ENCODE results near the gene SELENOP.

Gene SELENOP

DNA sequence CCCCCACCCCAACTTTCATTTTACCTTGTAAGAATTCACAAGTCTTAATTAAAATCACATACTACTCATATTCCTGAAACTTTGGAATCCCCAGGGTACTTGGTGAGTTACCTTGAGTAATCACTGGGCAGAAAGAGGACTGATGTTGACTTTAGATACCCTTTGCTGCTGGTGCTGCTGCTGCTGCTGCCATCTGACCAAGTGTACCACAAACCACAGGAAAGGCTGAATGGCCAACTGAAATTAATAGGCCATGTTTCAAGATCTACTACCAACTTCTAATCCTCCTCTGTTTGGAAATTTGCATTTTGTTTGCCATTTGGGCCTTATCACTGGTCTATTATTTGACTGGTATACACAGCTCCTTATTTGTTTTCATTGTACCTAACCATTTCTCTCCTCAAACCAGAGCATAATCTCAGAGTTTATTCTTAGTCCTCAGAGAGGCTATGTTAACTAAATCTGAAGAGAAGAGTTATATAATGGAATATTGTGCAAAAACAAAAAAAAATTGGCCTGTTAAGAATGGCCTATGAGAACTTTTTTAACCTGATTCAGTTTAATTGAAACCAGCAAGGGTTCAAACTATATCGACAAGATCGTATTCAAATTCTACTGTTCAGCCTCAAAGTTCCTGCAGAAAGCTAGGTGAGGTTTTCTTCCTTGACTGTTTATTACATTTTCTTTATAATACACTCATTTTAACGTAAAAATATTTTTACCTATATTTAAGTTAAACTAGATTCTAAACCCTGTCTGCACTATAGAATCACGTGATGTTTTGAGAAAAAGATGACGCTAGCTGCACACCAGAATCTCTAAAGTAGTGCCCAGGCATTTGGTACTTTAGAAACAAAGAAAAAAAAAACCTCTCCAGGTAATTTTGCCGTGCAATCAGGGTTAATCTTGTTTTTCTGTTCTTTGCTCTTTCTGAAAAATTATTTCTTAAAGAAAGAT is 13.1 kb downstream of the SELENOP start:
- Histone ChIP-seq H3F3A (ENCODE audit: insufficient read depth) (no peaks in the 10 kb centered on the region), H2AFZ (ENCODE audit: low read depth, low read length, severe bottlenecking) (no peak overlapping the region), H3K9me3 (ENCODE audit: insufficient read depth, low read length) (no peaks in the 10 kb centered on the region), H3K4me3 (ENCODE audit: insufficient read depth, low read length, poor library complexity, severe bottlenecking) (no peak overlapping the region), H3K27me3 (ENCODE audit: low read length) (no peaks in the 10 kb centered on the region), H3K36me3 (ENCODE audit: low read length) (no peaks in the 10 kb centered on the region), H3K79me2 (ENCODE audit: insufficient read depth, low read length) (no peaks in the 10 kb centered on the region), H3K4me2 (ENCODE audit: low read depth, low read length, poor library complexity, severe bottlenecking) (no peak overlapping the region), H3K27ac (ENCODE audit: low read depth, low read length) (no peak overlapping the region), H3K9ac (ENCODE audit: low read length) (no peak overlapping the region), H3K9me2 (replicated peaks; ENCODE audit: insufficient read depth, low read length) (no peaks in the 10 kb centered on the region), H4K20me1 (ENCODE audit: low read depth, low read length) (no peaks in the 10 kb centered on the region)
- no peak for TF ChIP-seq EZH2phosphoT487 (conservative IDR thresholded peaks at IDR 0.05; ENCODE audit: low read length)
- TF ChIP-seq, protein P1, sequence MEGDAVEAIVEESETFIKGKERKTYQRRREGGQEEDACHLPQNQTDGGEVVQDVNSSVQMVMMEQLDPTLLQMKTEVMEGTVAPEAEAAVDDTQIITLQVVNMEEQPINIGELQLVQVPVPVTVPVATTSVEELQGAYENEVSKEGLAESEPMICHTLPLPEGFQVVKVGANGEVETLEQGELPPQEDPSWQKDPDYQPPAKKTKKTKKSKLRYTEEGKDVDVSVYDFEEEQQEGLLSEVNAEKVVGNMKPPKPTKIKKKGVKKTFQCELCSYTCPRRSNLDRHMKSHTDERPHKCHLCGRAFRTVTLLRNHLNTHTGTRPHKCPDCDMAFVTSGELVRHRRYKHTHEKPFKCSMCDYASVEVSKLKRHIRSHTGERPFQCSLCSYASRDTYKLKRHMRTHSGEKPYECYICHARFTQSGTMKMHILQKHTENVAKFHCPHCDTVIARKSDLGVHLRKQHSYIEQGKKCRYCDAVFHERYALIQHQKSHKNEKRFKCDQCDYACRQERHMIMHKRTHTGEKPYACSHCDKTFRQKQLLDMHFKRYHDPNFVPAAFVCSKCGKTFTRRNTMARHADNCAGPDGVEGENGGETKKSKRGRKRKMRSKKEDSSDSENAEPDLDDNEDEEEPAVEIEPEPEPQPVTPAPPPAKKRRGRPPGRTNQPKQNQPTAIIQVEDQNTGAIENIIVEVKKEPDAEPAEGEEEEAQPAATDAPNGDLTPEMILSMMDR (IDR thresholded peaks at IDR 0.05; ENCODE audit: insufficient read depth, low read length, poor library complexity, severe bottlenecking), result no peak

- Histone ChIP-seq H3K9ac (ENCODE audit: low read length) (no peak overlapping the region), H3K9me3 (ENCODE audit: insufficient read depth, low read length) (no peaks in the 10 kb centered on the region)
Measured at GRCh38 chr5:42791151-42791550, 20.5 kb downstream of the SELENOP start.

GRCh38 chr5:42787845-42788244 is 23.8 kb downstream of the SELENOP start:
- H3K36me3 ChIP-seq (ENCODE audit: low read length), result no peaks in the 10 kb centered on the region
- no peak overlapping the region for H3K9ac ChIP-seq (ENCODE audit: low read length)
- H3K79me2 ChIP-seq (ENCODE audit: insufficient read depth, low read length), result no peaks in the 10 kb centered on the region

More at GRCh38 chr5:42791151-42791550, 20.5 kb downstream of the SELENOP start:
- H3K9me2 ChIP-seq (replicated peaks; ENCODE audit: insufficient read depth, low read length), result no peaks in the 10 kb centered on the region
- no peak overlapping the region for H2AFZ ChIP-seq (ENCODE audit: low read depth, low read length, severe bottlenecking)
- no peak overlapping the region for H3K4me3 ChIP-seq (ENCODE audit: insufficient read depth, low read length, poor library complexity, severe bottlenecking)
- H3K27me3 ChIP-seq (ENCODE audit: low read length), result no peaks in the 10 kb centered on the region
- TF ChIP-seq, protein P1 (IDR thresholded peaks at IDR 0.05; ENCODE audit: insufficient read depth, low read length, poor library complexity, severe bottlenecking), result no peak
- no peak for TF ChIP-seq EZH2phosphoT487 (conservative IDR thresholded peaks at IDR 0.05; ENCODE audit: low read length)
- no peak overlapping the region for H3K4me2 ChIP-seq (ENCODE audit: low read depth, low read length, poor library complexity, severe bottlenecking)
- no peaks in the 10 kb centered on the region for H3K79me2 ChIP-seq (ENCODE audit: insufficient read depth, low read length)
- H4K20me1 ChIP-seq (ENCODE audit: low read depth, low read length), result no peaks in the 10 kb centered on the region
- H3K36me3 ChIP-seq (ENCODE audit: low read length), result no peaks in the 10 kb centered on the region
- H3K27ac ChIP-seq (ENCODE audit: low read depth, low read length), result no peak overlapping the region
- H3F3A ChIP-seq (ENCODE audit: insufficient read depth), result no peaks in the 10 kb centered on the region

More at GRCh38 chr5:42787845-42788244, 23.8 kb downstream of the SELENOP start:
- no peak overlapping the region for H3K27ac ChIP-seq (ENCODE audit: low read depth, low read length)
- H4K20me1 ChIP-seq (ENCODE audit: low read depth, low read length), result no peaks in the 10 kb centered on the region
- TF ChIP-seq, protein P1 (IDR thresholded peaks at IDR 0.05; ENCODE audit: insufficient read depth, low read length, poor library complexity, severe bottlenecking), result no peak
- TF ChIP-seq EZH2phosphoT487 (conservative IDR thresholded peaks at IDR 0.05; ENCODE audit: low read length), result no peak
- H3K9me3 ChIP-seq (ENCODE audit: insufficient read depth, low read length), result no peaks in the 10 kb centered on the region
- no peak overlapping the region for H3K4me3 ChIP-seq (ENCODE audit: insufficient read depth, low read length, poor library complexity, severe bottlenecking)
- no peaks in the 10 kb centered on the region for H3K27me3 ChIP-seq (ENCODE audit: low read length)
- no peaks in the 10 kb centered on the region for H3F3A ChIP-seq (ENCODE audit: insufficient read depth)
- no peak overlapping the region for H2AFZ ChIP-seq (ENCODE audit: low read depth, low read length, severe bottlenecking)
- no peaks in the 10 kb centered on the region for H3K9me2 ChIP-seq (replicated peaks; ENCODE audit: insufficient read depth, low read length)
- no peak overlapping the region for H3K4me2 ChIP-seq (ENCODE audit: low read depth, low read length, poor library complexity, severe bottlenecking)

All from SU-DHL-6 (cell line).